ENCODE data around the gene TBC1D23.

GRCh38 chr3:100374521-100374920 is 113.7 kb downstream of the TBC1D23 start:
- TF ChIP-seq CTCF (IDR thresholded peaks at IDR 0.05) (no peak), EP300 (IDR thresholded peaks at IDR 0.05) (no peak), POLR2A (IDR thresholded peaks at IDR 0.05) (no peak)

Data from stomach (tissue), 4 donors.